Large intestine (tissue), 3 donors: ENCODE results near the gene COL18A1. TPM values are rescaled to one million over a fixed set of nuclear protein-coding genes. Genes with fewer than 3 reads are reported as not detected.

ENCODE experiments used
- DNase-seq, 2 donors: peaks; one replicate each; pipeline versions ENCODE4 v3.0.0 to v3.0.0-alpha.2; 2013
- H3K27ac ChIP-seq: one replicate; pipeline ENCODE4 v1.5.1; 2013; ENCODE audit warnings: low read length
- H3K27me3 ChIP-seq: 2 replicates; pipeline ENCODE4 v1.6.1; 2013; ENCODE audit warnings: low read length; ENCODE audit not compliant: control insufficient read depth, insufficient read depth
- H3K36me3 ChIP-seq: 2 replicates; pipeline ENCODE4 v1.6.1; 2013; ENCODE audit warnings: low read length; ENCODE audit not compliant: control insufficient read depth, insufficient read depth
- H3K4me1 ChIP-seq: one replicate; pipeline ENCODE4 v1.6.1; 2013; ENCODE audit warnings: low read length; ENCODE audit not compliant: control insufficient read depth, insufficient read depth
- H3K4me3 ChIP-seq: one replicate; pipeline ENCODE4 v1.5.1; 2013; ENCODE audit warnings: low read length
- H3K9me3 ChIP-seq: one replicate; pipeline ENCODE4 v1.6.1; 2013; ENCODE audit warnings: mild to moderate bottlenecking, low read depth, low read length, moderate library complexity; ENCODE audit not compliant: control insufficient read depth
- WGBS: methylation state at CpG from one replicate; pipeline ENCODE4 v1.1.5; 2013; ENCODE audit warnings: low lambda C conversion rate; ENCODE audit not compliant: insufficient coverage; 5-methylcytosine and 5-hydroxymethylcytosine counted together
- polyA plus RNA-seq: library from polyadenylated mRNA; unstranded; fragments of 120-200 nt; gene quantifications from one replicate; pipeline ENCODE4 v1.2.1, GENCODE V29; 2013

COL18A1 gene
- polyA plus RNA-seq, 1 donor, result 44.4 TPM

GRCh38 chr21:45382697-45382997 is 22.3 kb upstream of the COL18A1 start:
- no peak for DNase-seq
- peaks cover 7% of the 10 kb centered on the region for H3K27me3 ChIP-seq

GRCh38 chr21:45383111-45383614 is 21.8 kb upstream of the COL18A1 start:
- WGBS, result no CpG with 5 or more reads among the region's 11 CpGs
- no peaks in the 10 kb centered on the region for H3K36me3 ChIP-seq
- H3K27me3 ChIP-seq, result peaks cover 6% of the 10 kb centered on the region
- peaks cover 3% of the 10 kb centered on the region for H3K4me1 ChIP-seq
- no peak for DNase-seq
- no peaks in the 10 kb centered on the region for H3K9me3 ChIP-seq
- no peak overlapping the region for H3K27ac ChIP-seq
- no peak overlapping the region for H3K4me3 ChIP-seq

More at GRCh38 chr21:45382697-45382997, 22.3 kb upstream of the COL18A1 start:
- WGBS, result no CpG with 5 or more reads among the region's 10 CpGs
- Histone ChIP-seq H3K27ac (no peak overlapping the region), H3K4me1 (peaks cover 3% of the 10 kb centered on the region), H3K9me3 (no peaks in the 10 kb centered on the region), H3K36me3 (no peaks in the 10 kb centered on the region), H3K4me3 (no peak overlapping the region)

- Histone ChIP-seq H3K27ac (no peak overlapping the region), H3K27me3 (peaks cover 6% of the 10 kb centered on the region), H3K36me3 (no peaks in the 10 kb centered on the region), H3K9me3 (no peaks in the 10 kb centered on the region), H3K4me3 (no peak overlapping the region), H3K4me1 (peaks cover 3% of the 10 kb centered on the region)
- no CpG with 5 or more reads among the region's 26 CpGs for WGBS
- DNase-seq, result no peak
Measured at GRCh38 chr21:45383615-45384201, 21.3 kb upstream of the COL18A1 start.

GRCh38 chr21:45384656-45385548 is 20.1 kb upstream of the COL18A1 start:
- Histone ChIP-seq H3K4me3 (no peak overlapping the region), H3K27me3 (peaks cover 6% of the 10 kb centered on the region), H3K36me3 (no peaks in the 10 kb centered on the region), H3K9me3 (no peaks in the 10 kb centered on the region), H3K4me1 (peaks cover 3% of the 10 kb centered on the region), H3K27ac (no peak overlapping the region)
- WGBS, result 90% methylated on average over 2 of the region's 30 CpGs
- no peak for DNase-seq

GRCh38 chr21:45385549-45386050 is 19.4 kb upstream of the COL18A1 start:
- WGBS, result 100% methylated on average over 1 of the region's 21 CpGs
- Histone ChIP-seq H3K4me3 (no peak overlapping the region), H3K27ac (no peak overlapping the region), H3K4me1 (peaks cover 3% of the 10 kb centered on the region), H3K9me3 (no peaks in the 10 kb centered on the region), H3K36me3 (no peaks in the 10 kb centered on the region), H3K27me3 (peaks cover 13% of the 10 kb centered on the region)
- DNase-seq, result no peak

GRCh38 chr21:45386336-45386727 is 18.6 kb upstream of the COL18A1 start:
- H3K4me1 ChIP-seq, result peaks cover 3% of the 10 kb centered on the region
- H3K4me3 ChIP-seq, result no peak overlapping the region
- peaks cover 13% of the 10 kb centered on the region for H3K27me3 ChIP-seq
- H3K36me3 ChIP-seq, result no peaks in the 10 kb centered on the region
- H3K27ac ChIP-seq, result no peak overlapping the region
- WGBS, result no CpG with 5 or more reads among the region's 11 CpGs
- no peak for DNase-seq
- no peaks in the 10 kb centered on the region for H3K9me3 ChIP-seq

GRCh38 chr21:45386728-45387371 is 18.1 kb upstream of the COL18A1 start:
- Histone ChIP-seq H3K9me3 (no peaks in the 10 kb centered on the region), H3K36me3 (no peaks in the 10 kb centered on the region), H3K27ac (no peak overlapping the region), H3K4me3 (no peak overlapping the region), H3K4me1 (peaks cover 3% of the 10 kb centered on the region), H3K27me3 (peaks cover 13% of the 10 kb centered on the region)
- no peak for DNase-seq
- no CpG with 5 or more reads among the region's 20 CpGs for WGBS

GRCh38 chr21:45387506-45387905 is 17.5 kb upstream of the COL18A1 start:
- no peaks in the 10 kb centered on the region for H3K36me3 ChIP-seq
- 100% methylated on average over 2 of the region's 13 CpGs for WGBS
- no peaks in the 10 kb centered on the region for H3K9me3 ChIP-seq
- H3K4me3 ChIP-seq, result no peak overlapping the region
- peaks cover 13% of the 10 kb centered on the region for H3K27me3 ChIP-seq
- no peak overlapping the region for H3K27ac ChIP-seq
- DNase-seq, result no peak
- H3K4me1 ChIP-seq, result peaks cover 3% of the 10 kb centered on the region

GRCh38 chr21:45388011-45388521 is 16.9 kb upstream of the COL18A1 start:
- no peak for DNase-seq
- Histone ChIP-seq H3K27me3 (peaks cover 13% of the 10 kb centered on the region), H3K4me3 (no peak overlapping the region), H3K4me1 (peaks cover 3% of the 10 kb centered on the region), H3K27ac (no peak overlapping the region), H3K36me3 (no peaks in the 10 kb centered on the region), H3K9me3 (no peaks in the 10 kb centered on the region)
- no CpG with 5 or more reads among the region's 7 CpGs for WGBS

GRCh38 chr21:45388611-45389296 is 16.2 kb upstream of the COL18A1 start:
- 80% methylated on average over 1 of the region's 19 CpGs for WGBS
- DNase-seq, result no peak
- Histone ChIP-seq H3K4me3 (no peak overlapping the region), H3K36me3 (no peaks in the 10 kb centered on the region), H3K4me1 (peaks cover 3% of the 10 kb centered on the region), H3K27ac (no peak overlapping the region), H3K27me3 (peaks cover 12% of the 10 kb centered on the region), H3K9me3 (no peaks in the 10 kb centered on the region)
